NB4 (cell line): ENCODE measurements around the gene ITPR2.

ENCODE experiments used
- CTCF ChIP-seq: IDR thresholded peaks from one replicate; pipeline ENCODE4 v1.5.1; 2012; ENCODE audit warnings: low read depth, low read length
- MAX ChIP-seq: IDR thresholded peaks from 2 replicates; pipeline ENCODE4 v1.6.1; 2011; ENCODE audit warnings: low read depth, low read length
- MYC ChIP-seq: IDR thresholded peaks from 2 replicates; pipeline ENCODE4 v1.6.1; 2011; ENCODE audit warnings: low read depth, low read length
- POLR2A ChIP-seq: IDR thresholded peaks from 2 replicates; pipeline ENCODE4 v1.6.1; 2011; ENCODE audit warnings: mild to moderate bottlenecking; ENCODE audit not compliant: insufficient read length; ENCODE audit errors: extremely low read depth

- no peak for TF ChIP-seq POLR2A
- TF ChIP-seq CTCF, result no peak
- no peak for TF ChIP-seq MYC
- no peak for TF ChIP-seq MAX
These were observed 363.4 kb downstream of the ITPR2 start for GRCh38 chr12:26469421-26470180.
